Measurements from ENCODE around the gene SPATA1. TPM values are rescaled to one million over a fixed set of nuclear protein-coding genes. Genes with fewer than 3 reads are reported as not detected.
"Not testable (repeated sequence)": the region's sequence is repeated elsewhere in the genome, so short reads cannot be mapped to it uniquely, and the experiment has no call there.

SPATA1 gene
- total RNA-seq, 2 donors from 2014 or later: 1.3 to 2.7 TPM

- H3K27ac ChIP-seq: no peak overlapping the region
- H3K4me1 ChIP-seq: peaks cover 4% of the 10 kb centered on the region
- no peak overlapping the region for H3K9ac ChIP-seq (ENCODE audit: low read depth in 2 of 2, low read length in 2 of 2)
- H3K27me3 ChIP-seq: no peaks in the 10 kb centered on the region
- H3K9me3 ChIP-seq: no peaks in the 10 kb centered on the region
- no peak for TF ChIP-seq CTCF (IDR thresholded peaks at IDR 0.05)
- intact Hi-C loops (cut with DNase I): no loop called here
- H3K4me3 ChIP-seq: no peak overlapping the region
- peaks cover 5% of the 10 kb centered on the region for H3K36me3 ChIP-seq
- DNase-seq: no peak
Observed at GRCh38 chr1:84502927-84503326, 3.3 kb upstream of the SPATA1 start.

- Histone ChIP-seq H3K9ac (ENCODE audit: low read depth in 2 of 2, low read length in 2 of 2) (peak overlapping the region; percentile 91 to 97), H3K4me3 (peak overlapping the region; percentile 70), H3K4me1 (peaks cover 4% of the 10 kb centered on the region), H3K27ac (peak overlapping the region; percentile 95), H3K36me3 (no peaks in the 10 kb centered on the region), H3K27me3 (no peaks in the 10 kb centered on the region), H3K9me3 (no peaks in the 10 kb centered on the region)
- DNase-seq: no peak
- no peak for TF ChIP-seq CTCF (IDR thresholded peaks at IDR 0.05)
- intact Hi-C loops (cut with DNase I): loop anchor here (5.0 kb wide), 1 partner anchor 67 kb away; the partner anchor contains the start of gene CTBS
Observed at GRCh38 chr1:84504580-84505492, 1.4 kb upstream of the SPATA1 start.

GRCh38 chr1:84505493-84506001, 639 bp upstream of the SPATA1 start:
- Histone ChIP-seq H3K9ac (ENCODE audit: low read depth in 2 of 2, low read length in 2 of 2) (peak overlapping the region; percentile 91 to 97), H3K9me3 (no peaks in the 10 kb centered on the region), H3K4me3 (peak overlapping the region; percentile 70), H3K36me3 (no peaks in the 10 kb centered on the region), H3K27me3 (no peaks in the 10 kb centered on the region), H3K27ac (peak overlapping the region; percentile 95), H3K4me1 (peaks cover 4% of the 10 kb centered on the region)
- no peak for DNase-seq
- no peak for TF ChIP-seq CTCF (IDR thresholded peaks at IDR 0.05)
- intact Hi-C loops (cut with DNase I): loop anchor here (5.0 kb wide), 1 partner anchor 67 kb away; the partner anchor contains the start of gene CTBS

GRCh38 chr1:84506729-84507453, 705 bp downstream of the SPATA1 start:
- intact Hi-C loops (cut with DNase I): loop anchor here (5.0 kb wide), 1 partner anchor 65 kb away; the partner anchor contains the start of gene CTBS
- no peaks in the 10 kb centered on the region for H3K36me3 ChIP-seq
- no peak for DNase-seq
- H3K4me1 ChIP-seq: peaks cover 4% of the 10 kb centered on the region
- TF ChIP-seq CTCF (IDR thresholded peaks at IDR 0.05): no peak
- peak overlapping the region; percentile 95 for H3K27ac ChIP-seq
- peak overlapping the region; percentile 70 for H3K4me3 ChIP-seq
- H3K27me3 ChIP-seq: no peaks in the 10 kb centered on the region
- H3K9me3 ChIP-seq: no peaks in the 10 kb centered on the region
- peak overlapping the region; percentile 91 to 97 for H3K9ac ChIP-seq (ENCODE audit: low read depth in 2 of 2, low read length in 2 of 2)

GRCh38 chr1:84507887-84508286, 1.7 kb downstream of the SPATA1 start:
- H3K27me3 ChIP-seq; DNase-seq; H3K4me3 ChIP-seq; H3K36me3 ChIP-seq; H3K27ac ChIP-seq; H3K9ac ChIP-seq (ENCODE audit: low read depth in 2 of 2, low read length in 2 of 2); H3K9me3 ChIP-seq; H3K4me1 ChIP-seq: not testable (repeated sequence)
- intact Hi-C loops (cut with DNase I): loop anchor here (5.0 kb wide), 1 partner anchor 64 kb away; the partner anchor contains the start of gene CTBS
